ENCODE results near the gene RPL9. TPM values are rescaled to one million over a fixed set of nuclear protein-coding genes. Genes with fewer than 3 reads are reported as not detected.

The RPL9 gene
- total and polyA plus RNA-seq, 8 donors, result 634 to 2,388 (median 1,207) TPM

- Histone ChIP-seq H3K36me3 (peaks cover 0 to 6% of the 10 kb centered on the region in 2 donors), H3K4me1 (peaks cover 0 to 6% of the 10 kb centered on the region in 2 donors), H3K27ac (no peak overlapping the region), H3K4me3 (no peak overlapping the region), H3K27me3 (no peaks in the 10 kb centered on the region), H3K9me3 (no peaks in the 10 kb centered on the region)
- intact Hi-C loops (cut with DNase I), result no loop called here
- ATAC-seq (no peak), DNase-seq (no peak)
- TF ChIP-seq, protein P1, sequence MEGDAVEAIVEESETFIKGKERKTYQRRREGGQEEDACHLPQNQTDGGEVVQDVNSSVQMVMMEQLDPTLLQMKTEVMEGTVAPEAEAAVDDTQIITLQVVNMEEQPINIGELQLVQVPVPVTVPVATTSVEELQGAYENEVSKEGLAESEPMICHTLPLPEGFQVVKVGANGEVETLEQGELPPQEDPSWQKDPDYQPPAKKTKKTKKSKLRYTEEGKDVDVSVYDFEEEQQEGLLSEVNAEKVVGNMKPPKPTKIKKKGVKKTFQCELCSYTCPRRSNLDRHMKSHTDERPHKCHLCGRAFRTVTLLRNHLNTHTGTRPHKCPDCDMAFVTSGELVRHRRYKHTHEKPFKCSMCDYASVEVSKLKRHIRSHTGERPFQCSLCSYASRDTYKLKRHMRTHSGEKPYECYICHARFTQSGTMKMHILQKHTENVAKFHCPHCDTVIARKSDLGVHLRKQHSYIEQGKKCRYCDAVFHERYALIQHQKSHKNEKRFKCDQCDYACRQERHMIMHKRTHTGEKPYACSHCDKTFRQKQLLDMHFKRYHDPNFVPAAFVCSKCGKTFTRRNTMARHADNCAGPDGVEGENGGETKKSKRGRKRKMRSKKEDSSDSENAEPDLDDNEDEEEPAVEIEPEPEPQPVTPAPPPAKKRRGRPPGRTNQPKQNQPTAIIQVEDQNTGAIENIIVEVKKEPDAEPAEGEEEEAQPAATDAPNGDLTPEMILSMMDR (IDR thresholded peaks at IDR 0.05), result no peak
Observed at GRCh38 chr4:39480251-39480650, 21.5 kb upstream of the RPL9 start.

GRCh38 chr4:39476187-39476895, 17.6 kb upstream of the RPL9 start:
- no peaks in the 10 kb centered on the region for H3K4me1 ChIP-seq
- ATAC-seq (no peak), DNase-seq (no peak)
- no peak overlapping the region for H3K27ac ChIP-seq
- TF ChIP-seq, protein P1 (IDR thresholded peaks at IDR 0.05), result no peak
- H3K36me3 ChIP-seq, result peaks cover 0 to 25% of the 10 kb centered on the region in 2 donors
- no peaks in the 10 kb centered on the region for H3K9me3 ChIP-seq
- H3K4me3 ChIP-seq, result no peak overlapping the region
- intact Hi-C loops (cut with DNase I), result no loop called here
- no peaks in the 10 kb centered on the region for H3K27me3 ChIP-seq

- H3K27ac ChIP-seq, result no peak overlapping the region
- H3K27me3 ChIP-seq, result no peaks in the 10 kb centered on the region
- peaks cover 0 to 25% of the 10 kb centered on the region in 2 donors for H3K36me3 ChIP-seq
- peaks cover 0 to 9% of the 10 kb centered on the region in 2 donors for H3K4me1 ChIP-seq
- ATAC-seq, result no peak
- no peaks in the 10 kb centered on the region for H3K9me3 ChIP-seq
- no peak for DNase-seq
- H3K4me3 ChIP-seq, result no peak overlapping the region
- intact Hi-C loops (cut with DNase I), result no loop called here
- TF ChIP-seq, protein P1 (IDR thresholded peaks at IDR 0.05), result no peak
Observed at GRCh38 chr4:39472396-39472795, 13.7 kb upstream of the RPL9 start.

DNA sequence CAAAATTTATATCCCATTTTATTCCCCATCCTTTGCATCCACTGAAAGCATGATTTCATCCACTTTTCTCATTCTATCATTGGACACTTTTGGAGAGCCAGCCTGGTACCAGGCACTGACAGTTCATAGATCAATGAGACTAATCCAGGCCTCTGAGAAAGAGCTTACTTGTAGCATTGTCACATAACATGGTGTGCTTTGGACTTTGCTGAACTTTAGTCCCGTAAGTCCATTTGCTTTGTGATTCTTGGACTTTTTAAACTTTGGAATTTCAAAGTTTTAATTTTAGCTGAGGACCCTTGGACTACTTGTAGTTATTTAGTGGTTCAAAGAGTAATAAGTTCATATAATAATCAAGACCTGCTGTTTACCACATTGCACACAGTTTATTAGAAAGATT, 11.7 kb upstream of the RPL9 start:
- H3K27me3 ChIP-seq, result no peaks in the 10 kb centered on the region
- peaks cover 0 to 9% of the 10 kb centered on the region in 2 donors for H3K4me1 ChIP-seq
- H3K4me3 ChIP-seq, result no peak overlapping the region
- DNase-seq (no peak), ATAC-seq (no peak)
- intact Hi-C loops (cut with DNase I), result no loop called here
- no peak overlapping the region for H3K27ac ChIP-seq
- peaks cover 0 to 29% of the 10 kb centered on the region in 2 donors for H3K36me3 ChIP-seq
- TF ChIP-seq, protein P1 (IDR thresholded peaks at IDR 0.05), result no peak
- H3K9me3 ChIP-seq, result no peaks in the 10 kb centered on the region

- Histone ChIP-seq H3K36me3 (peaks cover 0 to 36% of the 10 kb centered on the region in 2 donors), H3K27me3 (no peaks in the 10 kb centered on the region), H3K27ac (peak overlapping the region; percentile 35 to 69), H3K4me3 (no peak overlapping the region), H3K9me3 (no peaks in the 10 kb centered on the region), H3K4me1 (peaks cover 0 to 9% of the 10 kb centered on the region in 2 donors)
- TF ChIP-seq, protein P1 (IDR thresholded peaks at IDR 0.05), result peak; percentile 77 to 80
- ATAC-seq (peak; percentile 96), DNase-seq (peak in 2 of 4 donors; percentile 57 to 81)
- intact Hi-C loops (cut with DNase I), result no loop called here
Observed at GRCh38 chr4:39469429-39470077, 10.8 kb upstream of the RPL9 start.

Measured in left lung (tissue), 10 donors.